Measurements from ENCODE around the gene SPPL2A. TPM values are rescaled to one million over a fixed set of nuclear protein-coding genes. Genes with fewer than 3 reads are reported as not detected.
A peak's percentile ranks its signal among the peaks of the same experiment; 100 is the strongest.

The SPPL2A gene
- total and polyA plus RNA-seq, 10 of the 15 experiments (the other 5 are each of a cell fraction or from before 2014, with no cell fraction given): 11.3 to 83.8 (median 44.0) TPM

- peak within 1 kb of the TSS; percentile 91 for H3K4me3 ChIP-seq
- ChIA-PET CTCF (interaction anchor here (3.9 kb wide), 1 partner anchor 11 kb away, joined by 20 read pairs; no protein-coding TSS in a partner anchor), RAD21 (ENCODE audit: unreplicated experiment) (interaction anchor here (1.1 to 1.3 kb wide), 4 partner anchors 192 to 334 kb away, joined by 3 to 4 read pairs (median 4); no protein-coding TSS in a partner anchor), POLR2A (interaction anchor here (0.6 kb wide), 2 partner anchors 50 to 199 kb away, joined by 3 to 6 read pairs; no protein-coding TSS in a partner anchor), SMC1A (ENCODE audit: uncharacterized antibody, unreplicated experiment) (interaction anchor here (0.6 to 2.0 kb wide), 2 partner anchors 193 to 788 kb away, joined by 3 to 4 read pairs; no protein-coding TSS in a partner anchor)
- DNase-seq (ENCODE audit: low read depth, low spot score) (peak; percentile 56), ATAC-seq (peak; percentile 87), FAIRE-seq (no peak)
- H3K9me3 ChIP-seq (replicated peaks; ENCODE audit: control insufficient read depth, insufficient read depth, low read length): no peaks in the 10 kb centered on the region
- peak within 1 kb of the TSS; percentile 99 for H3K4me2 ChIP-seq (ENCODE audit: control insufficient read depth, insufficient read depth)
- peak within 1 kb of the TSS; percentile 86 for H3K27ac ChIP-seq (ENCODE audit: control insufficient read depth, insufficient read depth)
- intact Hi-C loops (cut with micrococcal nuclease; ENCODE audit: unreplicated experiment): loop anchor here (2.0 kb wide), 1 partner anchor 78 kb away; the partner anchor contains the start of gene SPPL2A
- H3K4me1 ChIP-seq (ENCODE audit: control insufficient read depth, insufficient read depth, low read length): no peaks in the 10 kb centered on the region; the same call in none of the 2 replicates
- H3K36me3 ChIP-seq (ENCODE audit: control insufficient read depth in 2 of 2, insufficient read depth in 2 of 2, low read length in 1 of 2): 0 out of 4 replicates have a peak, but pooled peaks cover 0 to 3% of the 10 kb centered on the region in 2 experiments
- in situ Hi-C loops (cut with MboI): loop anchor here (5.0 kb wide), 1 partner anchor 196 kb away; no protein-coding TSS in a partner anchor
- H4K20me1 ChIP-seq (ENCODE audit: control insufficient read depth, insufficient read depth): no peaks in the 10 kb centered on the region
- peak within 1 kb of the TSS; percentile 91 for H2AFZ ChIP-seq (ENCODE audit: control insufficient read depth, low read depth, low read length)
- H3K9ac ChIP-seq (ENCODE audit: control insufficient read depth, insufficient read depth, low read length): peak within 1 kb of the TSS; percentile 96
- BruUV-seq (replicated peaks): no TSS peak
- H3K79me2 ChIP-seq (ENCODE audit: control insufficient read depth, insufficient read depth, low read length): peaks cover 52% of the 10 kb centered on the region
- H3K27me3 ChIP-seq (replicated peaks in 1 of 2; ENCODE audit: control insufficient read depth in 2 of 2, insufficient read depth in 2 of 2, low read length in 1 of 2): no peaks in the 10 kb centered on the region
- WGBS (ENCODE audit: insufficient coverage, insufficient replicate concordance, low lambda C conversion rate, missing lambda C conversion rate): under 1% methylated on average over 71 of the region's 80 CpGs
- no peak for TF ChIP-seq ZNF592 (IDR thresholded peaks at IDR 0.05)
- no peak for TF ChIP-seq ZNF622 (IDR thresholded peaks at IDR 0.05)
- peak; percentile 97 to 100 for TF ChIP-seq BHLHE40 (IDR thresholded peaks at IDR 0.05; ENCODE audit: borderline replicate concordance in 1 of 2, low read depth in 2 of 2, low read length in 1 of 2)
- TF ChIP-seq STAT1 (conservative IDR thresholded peaks at IDR 0.05): peak; percentile 34; the same call in 1 of the 2 replicates
- peak; percentile 73 for TF ChIP-seq MXI1 (IDR thresholded peaks at IDR 0.05; ENCODE audit: low read depth, low read length)
- TF ChIP-seq IRF5 (IDR thresholded peaks at IDR 0.05; ENCODE audit: borderline replicate concordance): no peak
- no peak for TF ChIP-seq RBBP5 (conservative IDR thresholded peaks at IDR 0.05)
- TF ChIP-seq SREBF2 (IDR thresholded peaks at IDR 0.05; ENCODE audit: low read length): no peak
- TF ChIP-seq HDGF (IDR thresholded peaks at IDR 0.05): peak; percentile 52; the same call in 1 of the 2 replicates
- peak; percentile 97 for TF ChIP-seq ZNF687 (IDR thresholded peaks at IDR 0.05)
- peak; percentile 39; the same call in 1 of the 2 replicates for TF ChIP-seq TCF3 (IDR thresholded peaks at IDR 0.05; ENCODE audit: borderline replicate concordance, insufficient read depth, low read depth, low read length)
- no peak for TF ChIP-seq ZNF24 (IDR thresholded peaks at IDR 0.05)
Measured at GRCh38 chr15:50686469-50687301, 78.8 kb downstream of the SPPL2A start, which contains the start of gene TRPM7. Gene TRPM7, minus strand, starts transcription at chr15:50686797. Its CDS starts 264 bp downstream, at chr15:50686533.

Data from GM12878 (cell line).